ENCODE data around the gene RYR2.

Gene RYR2

GRCh38 chr1:237527761-237528160 is 485.8 kb downstream of the RYR2 start:
- H3K4me1 ChIP-seq (ENCODE audit: insufficient read depth, poor library complexity, severe bottlenecking): no peaks in the 10 kb centered on the region
- H3K9me3 ChIP-seq (ENCODE audit: severe bottlenecking): no peaks in the 10 kb centered on the region
- TF ChIP-seq CTCF (IDR thresholded peaks at IDR 0.05; ENCODE audit: poor library complexity, severe bottlenecking): no peak
- H3K4me3 ChIP-seq (ENCODE audit: severe bottlenecking): no peak overlapping the region
- no peak overlapping the region for H3K27ac ChIP-seq (ENCODE audit: poor library complexity, severe bottlenecking)
- DNase-seq (ENCODE audit: low spot score) (no peak), ATAC-seq (ENCODE audit: low read depth) (no peak)
- H3K27me3 ChIP-seq (ENCODE audit: insufficient read depth, poor library complexity, severe bottlenecking): no peaks in the 10 kb centered on the region
- H3K36me3 ChIP-seq (ENCODE audit: low read depth): no peaks in the 10 kb centered on the region

GRCh38 chr1:237528545-237528944 is 486.6 kb downstream of the RYR2 start:
- no peak overlapping the region for H3K27ac ChIP-seq (ENCODE audit: poor library complexity, severe bottlenecking)
- ATAC-seq (ENCODE audit: low read depth) (no peak), DNase-seq (ENCODE audit: low spot score) (no peak)
- H3K27me3 ChIP-seq (ENCODE audit: insufficient read depth, poor library complexity, severe bottlenecking): no peaks in the 10 kb centered on the region
- no peak overlapping the region for H3K4me3 ChIP-seq (ENCODE audit: severe bottlenecking)
- no peaks in the 10 kb centered on the region for H3K36me3 ChIP-seq (ENCODE audit: low read depth)
- H3K4me1 ChIP-seq (ENCODE audit: insufficient read depth, poor library complexity, severe bottlenecking): no peaks in the 10 kb centered on the region
- no peak for TF ChIP-seq CTCF (IDR thresholded peaks at IDR 0.05; ENCODE audit: poor library complexity, severe bottlenecking)
- no peaks in the 10 kb centered on the region for H3K9me3 ChIP-seq (ENCODE audit: severe bottlenecking)

GRCh38 chr1:237539055-237539454 is 497.1 kb downstream of the RYR2 start:
- H3K9me3 ChIP-seq (ENCODE audit: severe bottlenecking): no peaks in the 10 kb centered on the region
- H3K4me3 ChIP-seq (ENCODE audit: severe bottlenecking): no peak overlapping the region
- no peak overlapping the region for H3K27ac ChIP-seq (ENCODE audit: poor library complexity, severe bottlenecking)
- ATAC-seq (ENCODE audit: low read depth) (no peak), DNase-seq (ENCODE audit: low spot score) (no peak)
- no peak for TF ChIP-seq CTCF (IDR thresholded peaks at IDR 0.05; ENCODE audit: poor library complexity, severe bottlenecking)
- no peaks in the 10 kb centered on the region for H3K4me1 ChIP-seq (ENCODE audit: insufficient read depth, poor library complexity, severe bottlenecking)
- H3K27me3 ChIP-seq (ENCODE audit: insufficient read depth, poor library complexity, severe bottlenecking): no peaks in the 10 kb centered on the region
- no peaks in the 10 kb centered on the region for H3K36me3 ChIP-seq (ENCODE audit: low read depth)

- no peaks in the 10 kb centered on the region for H3K4me1 ChIP-seq (ENCODE audit: insufficient read depth, poor library complexity, severe bottlenecking)
- H3K4me3 ChIP-seq (ENCODE audit: severe bottlenecking): no peak overlapping the region
- no peak overlapping the region for H3K27ac ChIP-seq (ENCODE audit: poor library complexity, severe bottlenecking)
- DNase-seq (ENCODE audit: low spot score) (no peak), ATAC-seq (ENCODE audit: low read depth) (no peak)
- H3K9me3 ChIP-seq (ENCODE audit: severe bottlenecking): no peaks in the 10 kb centered on the region
- no peak for TF ChIP-seq CTCF (IDR thresholded peaks at IDR 0.05; ENCODE audit: poor library complexity, severe bottlenecking)
- no peaks in the 10 kb centered on the region for H3K27me3 ChIP-seq (ENCODE audit: insufficient read depth, poor library complexity, severe bottlenecking)
- no peaks in the 10 kb centered on the region for H3K36me3 ChIP-seq (ENCODE audit: low read depth)
Measured at GRCh38 chr1:237542525-237543418, 500.8 kb downstream of the RYR2 start.

GRCh38 chr1:237553078-237553477 is 511.1 kb downstream of the RYR2 start:
- no peak overlapping the region for H3K27ac ChIP-seq (ENCODE audit: poor library complexity, severe bottlenecking)
- H3K9me3 ChIP-seq (ENCODE audit: severe bottlenecking): no peaks in the 10 kb centered on the region
- H3K4me3 ChIP-seq (ENCODE audit: severe bottlenecking): no peak overlapping the region
- H3K36me3 ChIP-seq (ENCODE audit: low read depth): no peaks in the 10 kb centered on the region
- no peaks in the 10 kb centered on the region for H3K4me1 ChIP-seq (ENCODE audit: insufficient read depth, poor library complexity, severe bottlenecking)
- ATAC-seq (ENCODE audit: low read depth) (no peak), DNase-seq (ENCODE audit: low spot score) (no peak)
- TF ChIP-seq CTCF (IDR thresholded peaks at IDR 0.05; ENCODE audit: poor library complexity, severe bottlenecking): no peak
- peaks cover 6% of the 10 kb centered on the region for H3K27me3 ChIP-seq (ENCODE audit: insufficient read depth, poor library complexity, severe bottlenecking)
